Brain microvascular endothelial cell (primary cell): ENCODE measurements around the gene USP12.
A peak's percentile ranks its signal among the peaks of the same experiment; 100 is the strongest.

ENCODE experiments used
- DNase-seq: peaks from one replicate; pipeline ENCODE4 v3.0.0-alpha.2; 2020
- H3K27ac ChIP-seq: fragments of 250-450 bp; sonication (Bioruptor Pico); 2 replicates; pipeline ENCODE4 v1.5.1; 2020; ENCODE audit warnings: mild to moderate bottlenecking, moderate library complexity
- H3K27me3 ChIP-seq: fragments of 250-450 bp; sonication (Bioruptor Pico); replicated peaks from 2 replicates; pipeline ENCODE4 v1.5.1; 2020; ENCODE audit warnings: mild to moderate bottlenecking
- H3K36me3 ChIP-seq: fragments of 250-450 bp; sonication (Bioruptor Pico); replicated peaks from 2 replicates; pipeline ENCODE4 v1.5.1; 2020; ENCODE audit warnings: mild to moderate bottlenecking
- H3K4me3 ChIP-seq: 2 replicates; pipeline ENCODE4 v1.5.1; 2011; ENCODE audit warnings: low read depth, mild to moderate bottlenecking, control low read depth, low read length, moderate library complexity
- CTCF ChIP-seq: IDR thresholded peaks from 2 replicates; pipeline ENCODE4 v1.5.1; 2011; ENCODE audit warnings: low read depth, mild to moderate bottlenecking, moderate library complexity, low read length, control low read depth, inconsistent platforms; ENCODE audit errors: missing control alignments
- in situ Hi-C: cut with HindIII; loops from 2 replicates; pipeline ENCODE4 v1.10.0; 2017; ENCODE audit warnings: low sequenced_read_pairs, low pct_ligation_motif_present

USP12 gene

GRCh38 chr13:27041341-27041740, 130.3 kb downstream of the USP12 start:
- Histone ChIP-seq H3K27me3 (no peaks in the 10 kb centered on the region), H3K36me3 (no peaks in the 10 kb centered on the region), H3K27ac (no peak overlapping the region), H3K4me3 (no peak overlapping the region)
- DNase-seq = no peak
- in situ Hi-C loops = no loop called here
- TF ChIP-seq CTCF = no peak

GRCh38 chr13:27040826-27041108, 130.8 kb downstream of the USP12 start:
- H3K36me3 ChIP-seq = no peaks in the 10 kb centered on the region
- H3K27me3 ChIP-seq = no peaks in the 10 kb centered on the region
- DNase-seq = no peak
- no peak overlapping the region for H3K27ac ChIP-seq
- no peak for TF ChIP-seq CTCF
- H3K4me3 ChIP-seq = no peak overlapping the region
- in situ Hi-C loops = no loop called here

- Histone ChIP-seq H3K36me3 (no peaks in the 10 kb centered on the region), H3K27ac (no peak overlapping the region), H3K4me3 (no peak overlapping the region), H3K27me3 (no peaks in the 10 kb centered on the region)
- no peak for TF ChIP-seq CTCF
- in situ Hi-C loops = no loop called here
- DNase-seq = no peak
Measured at GRCh38 chr13:27039171-27039701, 132.4 kb downstream of the USP12 start.

- TF ChIP-seq CTCF = no peak
- Histone ChIP-seq H3K27me3 (no peaks in the 10 kb centered on the region), H3K27ac (no peak overlapping the region), H3K36me3 (no peaks in the 10 kb centered on the region), H3K4me3 (no peak overlapping the region)
- DNase-seq = peak; percentile 58
- in situ Hi-C loops = no loop called here
Measured at GRCh38 chr13:27038323-27038722, 133.3 kb downstream of the USP12 start.

- H3K27me3 ChIP-seq = no peaks in the 10 kb centered on the region
- no peak for DNase-seq
- no peak overlapping the region for H3K27ac ChIP-seq
- no peak overlapping the region for H3K4me3 ChIP-seq
- no peaks in the 10 kb centered on the region for H3K36me3 ChIP-seq
- no peak for TF ChIP-seq CTCF
- in situ Hi-C loops = no loop called here
Measured at GRCh38 chr13:27037571-27037970, 134.0 kb downstream of the USP12 start.

- no peaks in the 10 kb centered on the region for H3K27me3 ChIP-seq
- DNase-seq = no peak
- in situ Hi-C loops = no loop called here
- no peak overlapping the region for H3K4me3 ChIP-seq
- no peak overlapping the region for H3K27ac ChIP-seq
- no peak for TF ChIP-seq CTCF
- no peaks in the 10 kb centered on the region for H3K36me3 ChIP-seq
Measured at GRCh38 chr13:27037171-27037570, 134.4 kb downstream of the USP12 start.
